ENCODE data around the gene OR4D9. TPM values are rescaled to one million over a fixed set of nuclear protein-coding genes. Genes with fewer than 3 reads are reported as not detected.
"Not testable (repeated sequence)": the region's sequence is repeated elsewhere in the genome, so short reads cannot be mapped to it uniquely, and the experiment has no call there.

Gene OR4D9
- not detected for total RNA-seq
- total RNA-seq = 0 reads per million in 2 donors

DNA sequence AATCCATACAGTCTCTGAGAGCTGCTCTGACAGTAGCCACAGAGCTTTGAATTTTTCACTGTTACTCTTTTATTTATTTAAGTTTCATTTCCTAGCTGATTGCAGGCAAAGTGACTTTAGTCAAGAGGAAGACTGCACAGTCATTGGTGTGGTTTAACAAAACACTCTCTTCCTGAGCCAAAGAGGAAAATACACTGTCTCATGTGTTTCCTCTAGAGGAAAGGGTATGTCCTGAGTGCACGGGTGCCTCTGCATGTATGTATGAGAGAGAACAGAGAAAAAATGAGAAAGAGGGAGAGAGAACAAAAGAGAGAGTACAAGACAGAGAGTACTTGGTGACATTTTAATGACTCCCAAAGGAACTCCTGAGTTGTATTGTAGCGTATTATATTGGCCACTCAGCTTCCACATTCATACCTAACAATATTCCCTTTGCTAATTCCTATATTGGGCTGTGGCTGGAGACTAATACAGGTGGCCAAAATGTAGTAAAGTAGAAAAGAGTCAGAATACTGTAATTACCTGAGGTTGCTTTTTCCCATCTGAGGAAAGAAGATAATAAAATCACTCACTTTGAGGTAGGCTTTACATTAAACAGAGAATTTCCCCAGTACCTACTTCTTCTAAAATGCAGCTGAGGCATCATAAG lies at the start of gene OR4D9:
OR4D9 (plus strand) TSS at position 599 of the 649 bp plus-strand sequence. CDS start 3,374 bp downstream, outside the sequence.
- Mint-ChIP-seq H3K4me1 (peaks cover 16% of the 10 kb centered on the region), H3K27me3 (peaks cover 23% of the 10 kb centered on the region), H3K27ac (no peak within 1 kb of the TSS), H3K4me3 (peak within 1 kb of the TSS; percentile 39), H3K36me3 (ENCODE audit: low read depth) (peaks cover 3% of the 10 kb centered on the region)
- no peaks in the 10 kb centered on the region for H3K9me3 ChIP-seq (ENCODE audit: control insufficient read depth, low read length, poor library complexity, severe bottlenecking)
- peak; percentile 36 for ATAC-seq
- DNase-seq = no peak

DNA sequence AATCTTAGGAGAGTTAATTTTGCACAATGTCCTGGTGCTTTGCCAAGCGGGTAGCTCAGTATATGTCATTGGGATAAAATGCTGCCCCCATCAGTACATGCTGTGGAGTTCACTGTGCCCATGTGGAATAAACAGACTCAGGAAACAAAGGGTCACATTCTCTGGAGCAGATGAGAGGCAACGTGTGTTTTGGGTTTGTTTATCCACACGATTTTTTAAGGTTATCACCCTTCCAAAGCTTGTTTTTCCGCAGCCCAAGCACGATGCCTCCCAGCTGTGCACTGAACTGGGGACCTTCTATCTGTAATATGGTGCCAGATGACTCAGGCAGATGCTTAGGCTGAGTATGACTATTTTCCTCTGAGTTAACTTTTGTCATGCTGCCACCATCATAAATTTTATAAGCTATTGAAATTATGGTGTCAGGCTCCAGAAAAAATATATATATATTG lies 48.1 kb upstream of the OR4D9 start:
- DNase-seq (no peak), ATAC-seq (no peak)
- no peak overlapping the region for H3K4me3 Mint-ChIP-seq
- H3K27me3 Mint-ChIP-seq = peaks cover 70% of the 10 kb centered on the region
- H3K4me1 Mint-ChIP-seq = no peaks in the 10 kb centered on the region
- H3K27ac Mint-ChIP-seq = no peak overlapping the region
- H3K36me3 Mint-ChIP-seq (ENCODE audit: low read depth) = peaks cover 3% of the 10 kb centered on the region
- no peaks in the 10 kb centered on the region for H3K9me3 ChIP-seq (ENCODE audit: control insufficient read depth, low read length, poor library complexity, severe bottlenecking)

DNA sequence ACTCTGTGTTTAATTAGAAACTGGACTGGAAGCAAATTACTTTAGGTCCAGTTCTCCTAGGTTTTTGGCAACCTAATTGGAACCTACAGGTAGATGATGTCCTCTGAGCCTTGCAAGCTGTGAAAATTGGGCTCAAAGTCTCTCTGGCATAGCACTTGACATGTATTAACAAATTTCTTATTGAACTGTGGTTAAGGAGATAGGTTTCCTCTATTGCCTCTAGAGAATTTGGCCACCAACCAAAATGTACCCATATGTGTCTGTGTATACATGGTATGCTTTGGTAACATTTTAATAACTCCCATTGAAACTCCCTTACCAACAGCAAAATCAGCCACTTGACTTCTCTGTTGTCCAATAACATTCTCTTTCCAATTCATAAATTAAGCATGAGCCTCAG lies 38.3 kb upstream of the OR4D9 start, which contains the start of gene OR4D10:
OR4D10 (plus strand) TSS at position 301 of the 400 bp plus-strand sequence. CDS start 4,115 bp downstream, outside the sequence.
- DNase-seq (no peak), ATAC-seq (no peak)
- Mint-ChIP-seq H3K27me3 (peaks cover 55% of the 10 kb centered on the region), H3K27ac (no peak within 1 kb of the TSS), H3K4me1 (no peaks in the 10 kb centered on the region), H3K36me3 (ENCODE audit: low read depth) (peaks cover 4% of the 10 kb centered on the region), H3K4me3 (no peak within 1 kb of the TSS)
- H3K9me3 ChIP-seq (ENCODE audit: control insufficient read depth, low read length, poor library complexity, severe bottlenecking) = no peaks in the 10 kb centered on the region

DNA sequence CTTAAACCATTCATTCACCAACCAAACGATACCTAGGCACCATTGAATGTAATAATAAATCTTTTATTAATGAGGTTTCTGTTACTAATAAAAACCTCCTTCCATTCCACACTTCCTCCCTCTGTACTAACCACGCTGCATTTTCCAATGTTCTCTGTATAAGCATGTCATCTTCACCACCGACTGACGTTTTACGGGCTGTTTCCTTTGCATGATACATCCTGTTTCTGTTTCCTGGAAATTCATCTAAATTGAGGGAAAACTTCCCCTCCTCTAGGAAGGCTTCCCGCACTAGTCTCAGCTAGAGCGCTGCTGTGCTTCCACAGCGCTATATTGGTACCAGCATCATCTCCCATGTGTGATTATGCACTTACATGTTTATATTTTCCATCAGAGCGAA lies 36.2 kb upstream of the OR4D9 start:
- no peaks in the 10 kb centered on the region for H3K9me3 ChIP-seq (ENCODE audit: control insufficient read depth, low read length, poor library complexity, severe bottlenecking)
- H3K4me3 Mint-ChIP-seq = no peak overlapping the region
- peaks cover 8% of the 10 kb centered on the region for H3K36me3 Mint-ChIP-seq (ENCODE audit: low read depth)
- H3K27ac Mint-ChIP-seq = no peak overlapping the region
- no peak for ATAC-seq
- H3K4me1 Mint-ChIP-seq = no peaks in the 10 kb centered on the region
- H3K27me3 Mint-ChIP-seq = peaks cover 49% of the 10 kb centered on the region
- DNase-seq = no peak

DNA sequence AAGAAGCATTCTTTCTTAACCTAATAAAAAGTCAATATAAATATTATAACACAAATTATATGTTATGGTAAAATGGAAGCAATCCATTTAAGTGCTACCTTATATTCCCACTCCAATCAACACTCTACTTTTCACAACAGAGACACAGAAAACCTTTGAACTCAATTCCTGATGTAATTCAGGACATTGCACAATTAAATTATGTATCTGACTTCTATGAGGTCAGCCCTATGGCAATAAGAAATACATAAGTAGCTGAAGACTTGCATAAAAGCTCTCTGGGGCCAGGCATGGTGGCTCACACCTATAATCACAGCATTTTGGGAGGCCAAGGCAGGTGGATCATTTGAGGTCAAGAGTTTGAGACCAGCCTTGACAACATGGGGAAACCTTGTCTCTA lies 31.4 kb upstream of the OR4D9 start:
- no peak for DNase-seq
- no peak overlapping the region for H3K4me3 Mint-ChIP-seq
- ATAC-seq = no peak
- no peak overlapping the region for H3K27ac Mint-ChIP-seq
- H3K27me3 Mint-ChIP-seq = peaks cover 29% of the 10 kb centered on the region
- H3K36me3 Mint-ChIP-seq (ENCODE audit: low read depth) = peaks cover 8% of the 10 kb centered on the region
- H3K9me3 ChIP-seq (ENCODE audit: control insufficient read depth, low read length, poor library complexity, severe bottlenecking) = no peaks in the 10 kb centered on the region
- H3K4me1 Mint-ChIP-seq = no peaks in the 10 kb centered on the region

DNA sequence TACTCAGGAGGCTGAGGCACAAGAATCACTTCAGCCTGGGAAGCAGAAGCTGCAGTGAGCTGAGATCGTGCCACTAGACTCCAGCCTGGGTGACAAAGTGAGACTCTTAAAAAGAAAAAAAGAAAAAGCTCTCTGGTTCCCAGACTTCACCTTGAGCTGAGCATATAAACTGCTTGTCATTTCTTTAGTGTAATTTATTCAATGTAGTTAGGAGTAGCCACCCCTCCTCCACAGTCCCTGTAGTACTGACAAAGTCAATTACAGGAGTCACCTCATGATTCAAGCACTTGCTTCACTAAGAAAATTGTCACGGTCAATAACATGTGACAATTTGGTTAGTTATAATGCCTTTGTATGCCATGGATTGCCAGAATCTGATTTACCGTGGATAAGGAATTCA lies 31.0 kb upstream of the OR4D9 start:
- Mint-ChIP-seq H3K27ac (no peak overlapping the region), H3K36me3 (ENCODE audit: low read depth) (peaks cover 5% of the 10 kb centered on the region), H3K27me3 (peaks cover 29% of the 10 kb centered on the region), H3K4me1 (no peaks in the 10 kb centered on the region), H3K4me3 (no peak overlapping the region)
- DNase-seq (no peak), ATAC-seq (no peak)
- H3K9me3 ChIP-seq (ENCODE audit: control insufficient read depth, low read length, poor library complexity, severe bottlenecking) = no peaks in the 10 kb centered on the region

DNA sequence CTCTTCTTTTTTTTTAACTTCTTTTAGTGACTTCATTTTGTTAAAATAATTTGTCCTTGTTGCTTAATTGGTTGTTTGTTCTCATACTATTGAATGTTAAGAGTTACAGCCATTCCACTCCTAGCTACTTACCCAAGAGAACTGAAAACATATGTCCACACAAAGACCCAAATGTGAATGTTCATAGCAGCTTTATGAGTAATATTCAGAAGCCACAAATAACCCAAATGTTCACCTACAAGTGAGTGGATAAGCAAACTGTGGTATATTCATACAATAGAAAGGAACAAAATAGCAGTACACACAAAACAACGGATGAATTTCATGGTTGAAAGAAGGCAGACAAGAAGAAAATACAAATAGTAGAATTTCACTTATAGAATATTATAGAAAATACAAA lies 9.4 kb upstream of the OR4D9 start:
- H3K9me3 ChIP-seq (ENCODE audit: control insufficient read depth, low read length, poor library complexity, severe bottlenecking) = no peaks in the 10 kb centered on the region
- H3K36me3 Mint-ChIP-seq (ENCODE audit: low read depth) = peaks cover 5% of the 10 kb centered on the region

DNA sequence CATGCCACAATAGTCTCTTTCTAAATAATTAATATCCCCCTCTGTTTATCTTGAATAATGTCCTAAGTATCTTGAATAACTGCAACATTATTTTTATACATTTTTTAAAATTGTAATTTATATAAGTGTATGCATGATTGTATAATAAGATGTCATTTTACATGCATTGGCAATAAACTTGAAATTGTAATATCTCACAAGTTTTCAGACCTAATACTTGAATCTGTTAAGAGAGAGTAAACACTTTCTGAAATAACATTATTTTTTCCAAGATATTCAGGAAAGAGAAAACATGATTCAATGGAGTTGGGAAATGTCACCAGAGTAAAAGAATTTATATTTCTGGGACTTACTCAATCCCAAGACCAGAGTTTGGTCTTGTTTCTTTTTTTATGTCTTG lies 8.1 kb upstream of the OR4D9 start, which contains the start of gene OR4D11:
OR4D11 (plus strand) TSS at position 301 of the 400 bp plus-strand sequence; CDS start at position 301, 0 bp downstream.
- Mint-ChIP-seq H3K27me3 (peaks cover 36% of the 10 kb centered on the region), H3K27ac (no peak within 1 kb of the TSS), H3K36me3 (ENCODE audit: low read depth) (peaks cover 5% of the 10 kb centered on the region), H3K4me1 (no peaks in the 10 kb centered on the region), H3K4me3 (no peak within 1 kb of the TSS)
- ATAC-seq = no peak
- DNase-seq = no peak
- H3K9me3 ChIP-seq (ENCODE audit: control insufficient read depth, low read length, poor library complexity, severe bottlenecking) = no peaks in the 10 kb centered on the region

More for the DNA sequence above, 9.4 kb upstream of the OR4D9 start:
- H3K4me3 Mint-ChIP-seq = no peak overlapping the region
- no peak overlapping the region for H3K27ac Mint-ChIP-seq
- ATAC-seq = no peak
- H3K27me3 Mint-ChIP-seq = peaks cover 44% of the 10 kb centered on the region
- no peaks in the 10 kb centered on the region for H3K4me1 Mint-ChIP-seq
- no peak for DNase-seq

DNA sequence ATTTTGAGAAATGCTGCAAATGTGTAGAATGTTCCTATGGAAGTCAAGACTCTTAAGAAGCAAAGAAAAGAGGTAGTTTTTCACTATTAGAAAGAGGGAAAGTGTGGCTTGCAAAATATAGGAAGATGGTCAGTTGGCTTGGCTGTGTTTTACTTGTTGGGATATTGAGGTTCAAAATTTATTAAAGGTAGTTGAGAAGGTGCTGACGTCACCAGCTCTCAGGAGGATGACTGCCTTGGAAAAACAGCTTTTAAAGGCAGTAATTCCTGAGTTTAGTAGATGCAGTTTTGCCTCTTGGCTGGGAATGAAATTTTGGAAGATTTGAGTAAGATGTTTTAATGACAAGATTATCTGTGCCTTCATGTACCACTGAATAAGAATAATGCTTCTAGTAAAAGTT lies 336 bp downstream of the OR4D9 start:
- Mint-ChIP-seq H3K36me3 (ENCODE audit: low read depth) (peaks cover 3% of the 10 kb centered on the region), H3K4me1 (peaks cover 16% of the 10 kb centered on the region), H3K4me3 (no peak overlapping the region), H3K27me3 (peaks cover 23% of the 10 kb centered on the region), H3K27ac (no peak overlapping the region)
- DNase-seq (no peak), ATAC-seq (no peak)
- H3K9me3 ChIP-seq (ENCODE audit: control insufficient read depth, low read length, poor library complexity, severe bottlenecking) = no peaks in the 10 kb centered on the region

DNA sequence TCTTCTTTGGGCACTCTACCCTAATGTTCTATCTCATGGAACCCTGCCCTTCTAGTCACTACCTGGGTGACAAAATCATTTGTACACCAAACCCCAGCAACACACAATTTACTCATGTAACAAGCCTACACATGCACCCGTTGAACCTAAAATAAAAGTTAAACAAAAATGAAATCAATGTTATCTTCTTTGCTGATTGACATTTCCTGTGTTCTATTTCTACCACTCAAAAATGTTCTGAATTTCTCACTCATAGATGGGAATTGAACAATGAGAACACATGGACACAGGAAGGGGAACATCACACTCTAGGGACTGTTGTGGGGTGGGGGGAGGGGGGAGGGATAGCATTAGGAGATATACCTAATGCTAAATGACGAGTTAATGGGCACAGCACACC lies 8.8 kb downstream of the OR4D9 start:
- not testable (repeated sequence) for H3K4me1 Mint-ChIP-seq

DNA sequence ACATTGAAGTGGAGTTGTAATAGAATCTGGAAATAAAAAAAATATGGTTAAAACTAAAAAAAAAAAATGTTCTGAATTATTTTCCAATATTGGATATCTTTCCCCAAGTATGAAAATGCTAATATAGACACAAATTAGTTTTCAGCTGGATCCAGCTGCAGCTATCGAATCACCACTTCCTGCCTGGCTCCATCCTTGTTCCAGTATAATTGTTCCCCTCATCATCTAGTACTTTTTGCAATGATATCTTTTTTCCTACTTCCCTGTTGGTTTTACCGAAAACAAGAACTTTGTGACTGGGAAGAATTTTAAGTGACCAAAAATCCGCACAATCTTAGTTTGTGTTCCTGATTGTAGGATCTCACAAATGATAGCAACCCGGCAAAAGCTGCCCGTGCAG lies 9.4 kb downstream of the OR4D9 start:
- H3K27ac Mint-ChIP-seq = no peak overlapping the region
- H3K4me3 Mint-ChIP-seq = no peak overlapping the region
- ATAC-seq (no peak), DNase-seq (no peak)
- H3K27me3 Mint-ChIP-seq = peaks cover 28% of the 10 kb centered on the region
- H3K9me3 ChIP-seq (ENCODE audit: control insufficient read depth, low read length, poor library complexity, severe bottlenecking) = no peaks in the 10 kb centered on the region
- no peaks in the 10 kb centered on the region for H3K36me3 Mint-ChIP-seq (ENCODE audit: low read depth)
- peaks cover 4% of the 10 kb centered on the region for H3K4me1 Mint-ChIP-seq

More for the DNA sequence above, 8.8 kb downstream of the OR4D9 start:
- H3K4me3 Mint-ChIP-seq; DNase-seq; H3K36me3 Mint-ChIP-seq (ENCODE audit: low read depth); H3K9me3 ChIP-seq (ENCODE audit: control insufficient read depth, low read length, poor library complexity, severe bottlenecking); H3K27ac Mint-ChIP-seq; ATAC-seq: not testable (repeated sequence)
- peaks cover 31% of the 10 kb centered on the region for H3K27me3 Mint-ChIP-seq

DNA sequence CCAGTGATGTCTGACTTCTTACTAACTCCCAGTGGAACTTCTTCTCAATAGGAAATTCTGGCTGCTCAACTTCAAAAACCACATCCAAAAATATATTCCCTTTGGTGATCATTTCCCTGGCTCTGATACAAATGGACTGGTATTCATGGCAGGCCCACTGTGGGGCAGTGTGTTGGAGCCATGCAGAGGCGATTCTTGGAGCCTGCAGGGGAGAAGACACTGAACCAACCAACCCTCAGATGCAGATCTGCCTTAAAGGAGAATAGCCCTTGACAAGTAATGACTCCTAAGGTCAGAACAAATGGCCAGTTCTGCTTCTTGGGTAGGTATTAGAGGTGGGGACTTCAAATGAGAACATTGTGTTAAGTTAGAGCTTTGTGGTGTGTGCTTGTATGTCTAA lies 12.2 kb downstream of the OR4D9 start:
- H3K27ac Mint-ChIP-seq = no peak overlapping the region
- H3K4me3 Mint-ChIP-seq = no peak overlapping the region
- no peak for DNase-seq
- H3K4me1 Mint-ChIP-seq = peaks cover 2% of the 10 kb centered on the region
- H3K9me3 ChIP-seq (ENCODE audit: control insufficient read depth, low read length, poor library complexity, severe bottlenecking) = no peaks in the 10 kb centered on the region
- H3K27me3 Mint-ChIP-seq = peaks cover 33% of the 10 kb centered on the region
- ATAC-seq = no peak
- no peaks in the 10 kb centered on the region for H3K36me3 Mint-ChIP-seq (ENCODE audit: low read depth)

DNA sequence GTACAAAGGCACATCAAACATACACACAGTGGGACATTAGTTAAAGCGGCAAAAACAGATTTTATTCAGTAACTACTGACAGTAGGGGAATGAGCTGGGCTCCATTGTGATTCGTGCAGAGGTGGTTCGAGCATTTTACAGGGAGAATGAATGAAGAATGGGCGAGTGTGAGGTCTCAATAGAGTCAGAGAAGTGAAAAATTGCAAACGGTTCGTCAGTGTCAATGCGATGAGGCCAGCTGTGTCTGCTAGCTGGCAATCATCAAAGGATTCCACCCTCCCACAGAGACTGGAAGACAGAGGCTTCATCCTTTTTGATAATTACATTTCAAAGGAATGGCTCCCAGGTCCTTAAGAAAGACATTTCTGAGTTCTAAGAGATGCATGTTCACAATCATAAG lies 17.4 kb downstream of the OR4D9 start:
- Mint-ChIP-seq H3K27me3 (peaks cover 36% of the 10 kb centered on the region), H3K27ac (no peak overlapping the region), H3K36me3 (ENCODE audit: low read depth) (no peaks in the 10 kb centered on the region), H3K4me3 (no peak overlapping the region), H3K4me1 (no peaks in the 10 kb centered on the region)
- DNase-seq (no peak), ATAC-seq (no peak)
- no peaks in the 10 kb centered on the region for H3K9me3 ChIP-seq (ENCODE audit: control insufficient read depth, low read length, poor library complexity, severe bottlenecking)

DNA sequence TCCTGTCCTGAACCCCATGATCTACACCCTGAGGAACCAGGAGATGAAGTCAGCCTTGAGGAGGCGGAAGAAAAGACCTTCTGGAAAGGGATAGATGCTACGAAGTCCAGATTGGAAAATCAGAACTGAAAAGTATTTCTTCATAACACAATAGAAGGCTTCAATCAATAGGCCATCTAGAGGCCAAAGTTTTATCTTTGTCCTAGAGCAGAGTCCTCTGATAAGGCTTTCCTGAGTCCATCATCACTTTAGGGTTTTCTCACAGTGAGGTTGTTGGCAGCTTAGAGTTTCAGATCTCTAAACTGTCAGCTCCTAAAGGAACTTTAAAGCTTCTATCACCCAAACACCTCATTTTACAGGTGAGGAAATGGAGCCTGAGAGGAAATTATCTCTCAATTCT lies 21.3 kb downstream of the OR4D9 start:
- no peaks in the 10 kb centered on the region for H3K9me3 ChIP-seq (ENCODE audit: control insufficient read depth, low read length, poor library complexity, severe bottlenecking)
- ATAC-seq (no peak), DNase-seq (no peak)
- H3K27me3 Mint-ChIP-seq = peaks cover 14% of the 10 kb centered on the region
- H3K36me3 Mint-ChIP-seq (ENCODE audit: low read depth) = no peaks in the 10 kb centered on the region
- no peak overlapping the region for H3K27ac Mint-ChIP-seq
- peaks cover 6% of the 10 kb centered on the region for H3K4me1 Mint-ChIP-seq
- H3K4me3 Mint-ChIP-seq = no peak overlapping the region
